ENCODE data around the gene ULK2. TPM values are rescaled to one million over a fixed set of nuclear protein-coding genes. Genes with fewer than 3 reads are reported as not detected.
A peak's percentile ranks its signal among the peaks of the same experiment; 100 is the strongest.

The ULK2 gene
- total RNA-seq (10 to 100 TPM in 3 of 5 donors, 1 to 10 TPM in 2; 9.8 to 18.5 (median 10.5) TPM), total RNA-seq (6.7 to 31.1 (median 25.3) reads per million in 29 experiments)
- 11.5 TPM for total RNA-seq (2013)

- DNase-seq (peak in 33 of 35 experiments; percentile 17 to 72 (median 33)), ATAC-seq (replicated peaks in 1 of 4) (peak; percentile 67 to 78 (median 76))
- H3K9me3 Mint-ChIP-seq, result no peaks in the 10 kb centered on the region
- ChIA-PET POLR2A (no interaction called here), CTCF (no interaction called here)
- WGBS (ENCODE audit: insufficient coverage), result 2% methylated on average over 111 of the region's 111 CpGs
- peaks cover 32 to 39% (median 38%) of the 10 kb centered on the region in 3 donors for H3K4me1 Mint-ChIP-seq
- Histone ChIP-seq H3K9me3 (no peaks in the 10 kb centered on the region), H3K36me3 (ENCODE audit: control insufficient read depth in 2 of 2, extremely low read depth in 1 of 2, insufficient read depth in 1 of 2, low read length in 1 of 2) (no peaks in the 10 kb centered on the region), H3K27me3 (replicated peaks in 1 of 2; ENCODE audit: control insufficient read depth in 2 of 2, extremely low read depth in 1 of 2, insufficient read depth in 2 of 2, low read length in 1 of 2) (no peaks in the 10 kb centered on the region), H3K4me3 (ENCODE audit: control insufficient read depth in 1 of 2, extremely low read depth in 1 of 2, low read length in 1 of 2) (peak within 1 kb of the TSS; percentile 58 to 84), H3K27ac (ENCODE audit: low read length) (peak within 1 kb of the TSS; percentile 38), H3K4me1 (ENCODE audit: control insufficient read depth in 1 of 2, extremely low read depth in 1 of 2, insufficient read depth in 2 of 2, low read length in 2 of 2) (peaks cover 24 to 36% of the 10 kb centered on the region in 2 experiments)
- H3K36me3 Mint-ChIP-seq, result peaks cover 2% of the 10 kb centered on the region
- no peaks in the 10 kb centered on the region for H3K27me3 Mint-ChIP-seq
- H3K4me3 Mint-ChIP-seq, result peak within 1 kb of the TSS; percentile 77 to 80 (median 77)
- H3K27ac Mint-ChIP-seq, result peak within 1 kb of the TSS; percentile 72 to 79
These were observed at the start of gene ULK2 for GRCh38 chr17:19867329-19868078. Gene ULK2, minus strand, starts transcription at chr17:19867936. Its CDS starts 519 bp downstream, at chr17:19867417.

GRCh38 chr17:19915245-19915978, 47.7 kb upstream of the ULK2 start:
- Mint-ChIP-seq H3K4me1 (peaks cover 0 to 22% (median 0%) of the 10 kb centered on the region in 3 donors), H3K36me3 (peaks cover 47% of the 10 kb centered on the region), H3K9me3 (no peaks in the 10 kb centered on the region), H3K27me3 (no peaks in the 10 kb centered on the region), H3K27ac (no peak overlapping the region), H3K4me3 (no peak overlapping the region)
- ChIA-PET POLR2A (no interaction called here), CTCF (interaction anchor here in 1 of 2 donors (0.6 kb wide), 1 partner anchor 114 kb away, joined by 3 read pairs; no protein-coding TSS in a partner anchor)
- Histone ChIP-seq H3K27me3 (replicated peaks in 1 of 2; ENCODE audit: control insufficient read depth in 2 of 2, extremely low read depth in 1 of 2, insufficient read depth in 2 of 2, low read length in 1 of 2) (no peaks in the 10 kb centered on the region), H3K9me3 (no peaks in the 10 kb centered on the region), H3K36me3 (ENCODE audit: control insufficient read depth in 2 of 2, extremely low read depth in 1 of 2, insufficient read depth in 1 of 2, low read length in 1 of 2) (peaks cover 10 to 84% of the 10 kb centered on the region in 2 donors), H3K4me3 (ENCODE audit: control insufficient read depth in 1 of 2, extremely low read depth in 1 of 2, low read length in 1 of 2) (no peak overlapping the region), H3K4me1 (ENCODE audit: control insufficient read depth in 1 of 2, extremely low read depth in 1 of 2, insufficient read depth in 2 of 2, low read length in 2 of 2) (no peaks in the 10 kb centered on the region), H3K27ac (ENCODE audit: low read length) (no peak overlapping the region)
- DNase-seq, result no peak
- ATAC-seq (replicated peaks in 1 of 4), result no peak
- WGBS (ENCODE audit: insufficient coverage), result 100% methylated on average over 2 of the region's 2 CpGs

- peaks cover 54% of the 10 kb centered on the region for H3K36me3 Mint-ChIP-seq
- ChIA-PET POLR2A (no interaction called here), CTCF (no interaction called here)
- no peak overlapping the region for H3K27ac ChIP-seq (ENCODE audit: low read length)
- H3K27me3 ChIP-seq (replicated peaks in 1 of 2; ENCODE audit: control insufficient read depth in 2 of 2, extremely low read depth in 1 of 2, insufficient read depth in 2 of 2, low read length in 1 of 2), result no peaks in the 10 kb centered on the region
- no peak overlapping the region for H3K27ac Mint-ChIP-seq
- no peak overlapping the region for H3K4me3 ChIP-seq (ENCODE audit: control insufficient read depth in 1 of 2, extremely low read depth in 1 of 2, low read length in 1 of 2)
- no peaks in the 10 kb centered on the region for H3K4me1 ChIP-seq (ENCODE audit: control insufficient read depth in 1 of 2, extremely low read depth in 1 of 2, insufficient read depth in 2 of 2, low read length in 2 of 2)
- H3K36me3 ChIP-seq (ENCODE audit: control insufficient read depth in 2 of 2, extremely low read depth in 1 of 2, insufficient read depth in 1 of 2, low read length in 1 of 2), result peaks cover 3 to 90% of the 10 kb centered on the region in 2 donors
- no peaks in the 10 kb centered on the region for H3K9me3 ChIP-seq
- WGBS (ENCODE audit: insufficient coverage), result 100% methylated on average over 2 of the region's 2 CpGs
- peaks cover 0 to 18% (median 0%) of the 10 kb centered on the region in 3 donors for H3K4me1 Mint-ChIP-seq
- H3K9me3 Mint-ChIP-seq, result no peaks in the 10 kb centered on the region
- no peak for DNase-seq
- no peaks in the 10 kb centered on the region for H3K27me3 Mint-ChIP-seq
- ATAC-seq (replicated peaks in 1 of 4), result no peak
- no peak overlapping the region for H3K4me3 Mint-ChIP-seq
These were observed 43.3 kb upstream of the ULK2 start for GRCh38 chr17:19911033-19911432.

- Mint-ChIP-seq H3K27ac (no peak overlapping the region), H3K27me3 (no peaks in the 10 kb centered on the region), H3K9me3 (no peaks in the 10 kb centered on the region), H3K4me3 (no peak overlapping the region), H3K36me3 (peaks cover 54% of the 10 kb centered on the region), H3K4me1 (peaks cover 0 to 7% (median 0%) of the 10 kb centered on the region in 3 donors)
- no peak overlapping the region for H3K4me3 ChIP-seq (ENCODE audit: control insufficient read depth in 1 of 2, extremely low read depth in 1 of 2, low read length in 1 of 2)
- ATAC-seq (replicated peaks in 1 of 4) (no peak), DNase-seq (no peak)
- no peaks in the 10 kb centered on the region for H3K27me3 ChIP-seq (replicated peaks in 1 of 2; ENCODE audit: control insufficient read depth in 2 of 2, extremely low read depth in 1 of 2, insufficient read depth in 2 of 2, low read length in 1 of 2)
- H3K9me3 ChIP-seq, result no peaks in the 10 kb centered on the region
- peaks cover 7 to 83% of the 10 kb centered on the region in 2 donors for H3K36me3 ChIP-seq (ENCODE audit: control insufficient read depth in 2 of 2, extremely low read depth in 1 of 2, insufficient read depth in 1 of 2, low read length in 1 of 2)
- no peak overlapping the region for H3K27ac ChIP-seq (ENCODE audit: low read length)
- ChIA-PET POLR2A (no interaction called here), CTCF (no interaction called here)
- WGBS (ENCODE audit: insufficient coverage), result 93% methylated on average over 2 of the region's 6 CpGs
- H3K4me1 ChIP-seq (ENCODE audit: control insufficient read depth in 1 of 2, extremely low read depth in 1 of 2, insufficient read depth in 2 of 2, low read length in 2 of 2), result no peaks in the 10 kb centered on the region
These were observed 41.4 kb upstream of the ULK2 start for GRCh38 chr17:19909139-19909538.

GRCh38 chr17:19905502-19905901, 37.8 kb upstream of the ULK2 start:
- H3K27ac Mint-ChIP-seq, result no peak overlapping the region
- CTCF ChIA-PET, result no interaction called here
- no peaks in the 10 kb centered on the region for H3K4me1 Mint-ChIP-seq
- H3K4me3 Mint-ChIP-seq, result no peak overlapping the region
- DNase-seq, result no peak
- Histone ChIP-seq H3K9me3 (no peaks in the 10 kb centered on the region), H3K4me3 (ENCODE audit: control insufficient read depth in 1 of 2, extremely low read depth in 1 of 2, low read length in 1 of 2) (no peak overlapping the region), H3K4me1 (ENCODE audit: control insufficient read depth in 1 of 2, extremely low read depth in 1 of 2, insufficient read depth in 2 of 2, low read length in 2 of 2) (no peaks in the 10 kb centered on the region), H3K36me3 (ENCODE audit: control insufficient read depth in 2 of 2, extremely low read depth in 1 of 2, insufficient read depth in 1 of 2, low read length in 1 of 2) (peaks cover 7 to 70% of the 10 kb centered on the region in 2 donors), H3K27me3 (replicated peaks in 1 of 2; ENCODE audit: control insufficient read depth in 2 of 2, extremely low read depth in 1 of 2, insufficient read depth in 2 of 2, low read length in 1 of 2) (no peaks in the 10 kb centered on the region), H3K27ac (ENCODE audit: low read length) (no peak overlapping the region)
- POLR2A ChIA-PET, result no interaction called here
- no peaks in the 10 kb centered on the region for H3K27me3 Mint-ChIP-seq
- peaks cover 49% of the 10 kb centered on the region for H3K36me3 Mint-ChIP-seq
- ATAC-seq (replicated peaks in 1 of 4), result no peak
- whole genome bisulfite sequencing (ENCODE audit: insufficient coverage), result no CpG with 5 or more reads among the region's 5 CpGs
- H3K9me3 Mint-ChIP-seq, result no peaks in the 10 kb centered on the region

- Mint-ChIP-seq H3K9me3 (no peaks in the 10 kb centered on the region), H3K4me1 (no peaks in the 10 kb centered on the region), H3K36me3 (peaks cover 50% of the 10 kb centered on the region), H3K27ac (peak overlapping the region in 1 of 2 donors; percentile 16), H3K4me3 (no peak overlapping the region), H3K27me3 (no peaks in the 10 kb centered on the region)
- Histone ChIP-seq H3K36me3 (ENCODE audit: control insufficient read depth in 2 of 2, extremely low read depth in 1 of 2, insufficient read depth in 1 of 2, low read length in 1 of 2) (peaks cover 10 to 67% of the 10 kb centered on the region in 2 donors), H3K27me3 (replicated peaks in 1 of 2; ENCODE audit: control insufficient read depth in 2 of 2, extremely low read depth in 1 of 2, insufficient read depth in 2 of 2, low read length in 1 of 2) (no peaks in the 10 kb centered on the region), H3K27ac (ENCODE audit: low read length) (no peak overlapping the region), H3K9me3 (no peaks in the 10 kb centered on the region), H3K4me1 (ENCODE audit: control insufficient read depth in 1 of 2, extremely low read depth in 1 of 2, insufficient read depth in 2 of 2, low read length in 2 of 2) (no peaks in the 10 kb centered on the region), H3K4me3 (ENCODE audit: control insufficient read depth in 1 of 2, extremely low read depth in 1 of 2, low read length in 1 of 2) (no peak overlapping the region)
- CTCF ChIA-PET, result interaction anchor here in 1 of 2 donors (0.7 kb wide), 1 partner anchor 106 kb away, joined by 3 read pairs; no protein-coding TSS in a partner anchor
- POLR2A ChIA-PET, result no interaction called here
- DNase-seq, result no peak
- ATAC-seq (replicated peaks in 1 of 4), result no peak
- WGBS (ENCODE audit: insufficient coverage), result no CpG with 5 or more reads among the region's 5 CpGs
These were observed 37.2 kb upstream of the ULK2 start for GRCh38 chr17:19904924-19905323.

All from T-cell (primary cell).